ENCODE measurements around the gene P2RX6. TPM values are rescaled to one million over a fixed set of nuclear protein-coding genes. Genes with fewer than 3 reads are reported as not detected.
A peak's percentile ranks its signal among the peaks of the same experiment; 100 is the strongest.

P2RX6 gene
- total and polyA plus RNA-seq, 9 of the 15 experiments (the other 6 are each of a cell fraction or from before 2014, with no cell fraction given): 0.01 to 3.9 (median 1.5) TPM; not detected in 1

- TF ChIP-seq, protein P1, sequence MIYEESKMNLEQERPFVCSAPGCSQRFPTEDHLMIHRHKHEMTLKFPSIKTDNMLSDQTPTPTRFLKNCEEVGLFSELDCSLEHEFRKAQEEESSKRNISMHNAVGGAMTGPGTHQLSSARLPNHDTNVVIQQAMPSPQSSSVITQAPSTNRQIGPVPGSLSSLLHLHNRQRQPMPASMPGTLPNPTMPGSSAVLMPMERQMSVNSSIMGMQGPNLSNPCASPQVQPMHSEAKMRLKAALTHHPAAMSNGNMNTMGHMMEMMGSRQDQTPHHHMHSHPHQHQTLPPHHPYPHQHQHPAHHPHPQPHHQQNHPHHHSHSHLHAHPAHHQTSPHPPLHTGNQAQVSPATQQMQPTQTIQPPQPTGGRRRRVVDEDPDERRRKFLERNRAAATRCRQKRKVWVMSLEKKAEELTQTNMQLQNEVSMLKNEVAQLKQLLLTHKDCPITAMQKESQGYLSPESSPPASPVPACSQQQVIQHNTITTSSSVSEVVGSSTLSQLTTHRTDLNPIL (CRISPR knock-in tag; IDR thresholded peaks at IDR 0.05): 0 out of 2 replicates have a peak, but pooled peaks have one; percentile 8
- TF ChIP-seq ZNF134 (CRISPR knock-in tag; conservative IDR thresholded peaks at IDR 0.05) (peak; percentile 76), ZNF174 (CRISPR knock-in tag; IDR thresholded peaks at IDR 0.05) (peak; percentile 84; the same call in 1 of the 2 replicates), ZNF830 (CRISPR knock-in tag; IDR thresholded peaks at IDR 0.05) (peak; percentile 82; the same call in 1 of the 2 replicates), BHLHE40 (IDR thresholded peaks at IDR 0.05; ENCODE audit: low read length) (peak; percentile 57), HINFP (tag; conservative IDR thresholded peaks at IDR 0.05; ENCODE audit: low read depth) (no peak), HNRNPK (IDR thresholded peaks at IDR 0.05; ENCODE audit: low read depth, low read length, poor library complexity, severe bottlenecking) (no peak), NR2F6 (CRISPR knock-in tag; IDR thresholded peaks at IDR 0.05) (peak; percentile 98; the same call in 1 of the 2 replicates), ZNF76 (CRISPR knock-in tag; IDR thresholded peaks at IDR 0.05; ENCODE audit: borderline replicate concordance) (no peak; the same call in 1 of the 2 replicates), MBD1 (CRISPR knock-in tag; IDR thresholded peaks at IDR 0.05) (no peak), PHF20 (IDR thresholded peaks at IDR 0.05; ENCODE audit: partially characterized antibody) (no peak), SLC30A9 (CRISPR knock-in tag; IDR thresholded peaks at IDR 0.05) (no peak), TARDBP (IDR thresholded peaks at IDR 0.05) (no peak), ZNF699 (CRISPR knock-in tag; IDR thresholded peaks at IDR 0.05; ENCODE audit: insufficient replicate concordance) (no peak), PHTF2 (CRISPR knock-in tag; IDR thresholded peaks at IDR 0.05) (no peak)
- TF ChIP-seq, protein P2, sequence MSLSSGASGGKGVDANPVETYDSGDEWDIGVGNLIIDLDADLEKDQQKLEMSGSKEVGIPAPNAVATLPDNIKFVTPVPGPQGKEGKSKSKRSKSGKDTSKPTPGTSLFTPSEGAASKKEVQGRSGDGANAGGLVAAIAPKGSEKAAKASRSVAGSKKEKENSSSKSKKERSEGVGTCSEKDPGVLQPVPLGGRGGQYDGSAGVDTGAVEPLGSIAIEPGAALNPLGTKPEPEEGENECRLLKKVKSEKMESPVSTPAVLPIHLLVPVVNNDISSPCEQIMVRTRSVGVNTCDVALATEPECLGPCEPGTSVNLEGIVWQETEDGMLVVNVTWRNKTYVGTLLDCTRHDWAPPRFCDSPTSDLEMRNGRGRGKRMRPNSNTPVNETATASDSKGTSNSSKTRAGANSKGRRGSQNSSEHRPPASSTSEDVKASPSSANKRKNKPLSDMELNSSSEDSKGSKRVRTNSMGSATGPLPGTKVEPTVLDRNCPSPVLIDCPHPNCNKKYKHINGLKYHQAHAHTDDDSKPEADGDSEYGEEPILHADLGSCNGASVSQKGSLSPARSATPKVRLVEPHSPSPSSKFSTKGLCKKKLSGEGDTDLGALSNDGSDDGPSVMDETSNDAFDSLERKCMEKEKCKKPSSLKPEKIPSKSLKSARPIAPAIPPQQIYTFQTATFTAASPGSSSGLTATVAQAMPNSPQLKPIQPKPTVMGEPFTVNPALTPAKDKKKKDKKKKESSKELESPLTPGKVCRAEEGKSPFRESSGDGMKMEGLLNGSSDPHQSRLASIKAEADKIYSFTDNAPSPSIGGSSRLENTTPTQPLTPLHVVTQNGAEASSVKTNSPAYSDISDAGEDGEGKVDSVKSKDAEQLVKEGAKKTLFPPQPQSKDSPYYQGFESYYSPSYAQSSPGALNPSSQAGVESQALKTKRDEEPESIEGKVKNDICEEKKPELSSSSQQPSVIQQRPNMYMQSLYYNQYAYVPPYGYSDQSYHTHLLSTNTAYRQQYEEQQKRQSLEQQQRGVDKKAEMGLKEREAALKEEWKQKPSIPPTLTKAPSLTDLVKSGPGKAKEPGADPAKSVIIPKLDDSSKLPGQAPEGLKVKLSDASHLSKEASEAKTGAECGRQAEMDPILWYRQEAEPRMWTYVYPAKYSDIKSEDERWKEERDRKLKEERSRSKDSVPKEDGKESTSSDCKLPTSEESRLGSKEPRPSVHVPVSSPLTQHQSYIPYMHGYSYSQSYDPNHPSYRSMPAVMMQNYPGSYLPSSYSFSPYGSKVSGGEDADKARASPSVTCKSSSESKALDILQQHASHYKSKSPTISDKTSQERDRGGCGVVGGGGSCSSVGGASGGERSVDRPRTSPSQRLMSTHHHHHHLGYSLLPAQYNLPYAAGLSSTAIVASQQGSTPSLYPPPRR (CRISPR knock-in tag; IDR thresholded peaks at IDR 0.05; ENCODE audit: borderline replicate concordance): no peak
Measured at GRCh38 chr22:21014726-21015465, at the start of gene P2RX6 (continued).

All from K562 (cell line).